HUDEP-2 (cell line): ENCODE data around the gene UBE2H.
A peak's percentile ranks its signal among the peaks of the same experiment; 100 is the strongest.

ENCODE experiments used
- DNase-seq, 76 experiments: peaks; one replicate each; lab custom pipeline; 2025; ENCODE audit not compliant: unreplicated experiment in 76 of 76; lab: John Stamatoyannopoulos, UW

The UBE2H gene

DNA sequence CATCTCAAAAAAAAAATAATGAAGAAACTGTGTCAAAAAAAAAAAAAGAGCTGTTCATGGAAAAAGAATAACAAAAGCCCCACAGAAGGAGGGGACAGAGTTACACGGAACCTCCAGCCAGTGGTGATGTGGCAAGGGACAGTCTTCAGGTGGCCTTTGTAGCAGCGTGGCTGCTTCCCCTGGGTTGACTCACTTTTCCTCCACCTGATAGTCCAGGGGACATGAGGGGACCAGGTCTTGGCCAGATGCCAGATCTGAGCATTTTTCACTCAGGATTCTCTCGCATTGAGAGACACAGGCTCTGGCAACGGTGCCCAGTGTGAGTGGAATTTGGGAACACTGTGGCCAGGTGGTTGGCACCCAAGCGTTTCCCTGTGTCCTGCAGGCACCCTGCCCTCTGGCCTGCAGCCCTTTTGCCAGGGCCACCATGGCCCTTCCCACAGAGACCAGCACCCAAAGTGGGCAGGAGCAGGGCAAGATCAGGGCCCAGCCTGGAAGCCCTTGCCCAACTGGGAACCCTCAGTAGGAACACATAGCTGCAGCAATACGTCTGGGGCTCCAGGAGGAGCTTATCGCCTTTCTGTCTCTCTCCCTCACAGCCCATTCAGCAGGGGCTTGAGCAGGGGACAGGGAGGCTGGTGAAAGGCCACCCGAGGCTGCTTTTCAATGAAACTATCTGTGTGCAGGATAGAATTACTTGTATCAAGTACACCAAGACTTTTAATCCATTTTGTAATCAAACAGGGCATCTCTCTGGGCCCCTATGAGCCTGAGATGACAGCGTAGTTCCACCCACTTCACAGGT is 159.1 kb downstream of the UBE2H start:
- DNase-seq: no peak

DNA sequence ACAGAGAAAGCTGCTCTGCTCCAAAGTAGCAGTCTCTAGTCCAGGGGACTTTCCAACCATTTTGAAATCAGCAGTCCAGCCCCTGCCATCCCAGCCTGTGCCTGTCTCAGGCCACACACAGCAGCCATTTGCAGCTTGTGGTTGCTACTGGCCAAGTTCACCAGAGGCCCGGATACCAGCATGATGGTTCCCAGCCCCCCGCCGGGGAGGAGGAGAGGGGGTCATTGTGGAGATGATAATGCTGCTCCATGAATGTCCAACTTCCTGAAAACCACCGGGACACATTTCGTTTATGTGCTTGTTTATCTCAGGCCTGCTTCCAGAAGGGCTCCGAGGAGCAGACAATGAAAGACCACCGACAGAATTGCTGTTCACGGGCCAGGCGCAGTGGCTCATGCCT is 160.0 kb downstream of the UBE2H start:
- no peak for DNase-seq

DNA sequence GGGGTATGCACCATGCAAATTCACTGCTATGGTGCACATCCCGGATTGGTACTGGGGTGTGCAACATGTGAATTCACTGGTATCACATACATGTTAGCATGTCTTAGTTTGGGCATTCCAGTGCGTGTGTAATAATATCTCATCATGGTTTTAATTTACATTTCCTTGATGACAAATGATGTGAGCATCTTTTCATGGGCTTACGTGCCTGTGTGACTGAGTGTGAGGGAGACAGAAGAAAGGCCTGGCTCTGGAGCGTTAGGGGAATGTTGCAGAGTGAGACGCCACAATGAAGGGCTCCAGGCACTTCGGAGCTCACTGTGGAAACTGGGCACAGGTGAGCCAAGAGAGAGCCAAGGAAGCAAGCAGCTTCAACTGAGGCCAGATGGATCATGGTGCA is 162.6 kb downstream of the UBE2H start:
- DNase-seq: no peak

DNA sequence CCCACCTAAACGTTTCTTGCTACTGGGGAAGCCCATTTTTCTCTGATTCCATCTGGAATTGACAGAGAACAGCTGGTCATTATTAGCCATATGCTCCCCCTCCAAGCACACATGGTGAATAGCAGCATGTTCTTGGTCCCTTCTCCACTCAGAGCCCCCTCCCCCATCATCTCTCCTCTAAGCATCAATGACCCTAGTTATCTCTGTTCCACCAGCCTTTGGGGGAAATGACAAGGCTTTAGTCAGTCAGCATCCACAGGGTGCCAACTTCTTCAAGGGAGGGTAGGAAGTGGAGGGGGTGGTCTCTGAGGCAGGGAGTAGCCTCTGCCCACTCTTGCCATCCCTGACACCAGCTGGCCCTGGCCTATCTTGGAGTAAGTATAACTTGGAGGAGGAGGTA is 163.1 kb downstream of the UBE2H start:
- no peak for DNase-seq

DNA sequence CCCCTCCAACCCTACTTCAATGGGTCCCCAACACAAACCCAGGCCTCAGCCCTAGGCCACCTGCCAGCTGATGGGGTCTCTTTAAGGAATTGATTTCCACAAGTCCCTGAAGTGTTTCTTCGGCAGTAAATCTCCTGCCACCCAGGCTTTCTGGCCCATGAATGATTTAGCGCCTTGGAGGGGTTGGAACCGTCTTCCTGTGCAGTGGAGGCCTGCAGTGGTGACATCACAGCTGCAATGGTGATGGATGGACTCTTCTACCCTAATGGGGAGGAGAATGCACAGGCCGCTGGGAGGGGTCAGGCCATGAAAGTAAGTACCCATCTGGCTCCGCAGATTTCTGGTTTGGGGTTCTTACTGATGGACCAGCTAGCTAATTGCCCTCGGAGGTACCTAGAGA is 163.8 kb downstream of the UBE2H start:
- DNase-seq: no peak

DNA sequence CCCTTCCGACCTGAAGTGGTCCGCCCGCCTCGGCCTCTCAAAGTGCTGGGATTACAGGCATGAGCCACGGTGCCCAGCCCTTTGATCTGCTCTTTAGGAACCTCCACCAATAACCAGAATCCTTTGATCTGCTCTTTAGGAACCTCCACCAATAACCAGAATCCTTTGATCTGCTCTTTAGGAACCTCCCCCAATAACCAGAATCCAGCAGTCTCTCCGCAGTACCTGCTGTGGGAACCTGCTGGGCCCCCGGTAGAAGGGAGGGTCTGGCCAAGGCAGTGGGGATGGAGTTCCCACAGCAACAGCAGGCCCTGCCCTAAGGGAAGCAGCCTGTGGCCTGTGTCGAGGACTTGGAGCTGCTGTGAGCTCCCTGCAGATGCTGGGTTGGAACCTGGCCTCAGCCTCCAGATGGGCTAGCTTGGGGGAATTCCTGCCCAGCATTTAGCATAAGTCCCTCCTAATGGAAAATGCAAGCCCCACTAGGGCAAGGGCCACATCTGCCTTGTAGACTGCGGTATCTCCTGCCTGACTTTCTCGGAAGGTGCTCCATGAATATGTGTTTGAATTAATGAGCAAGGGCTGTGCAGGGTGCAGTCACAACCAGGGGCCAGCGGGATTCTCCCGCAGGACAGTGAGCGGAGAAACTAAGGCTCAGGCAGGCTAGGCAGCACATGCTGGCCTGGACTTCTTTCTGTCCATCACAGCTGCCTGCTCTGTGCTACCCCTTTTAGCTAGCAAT is 165.8 kb downstream of the UBE2H start:
- DNase-seq: no peak

DNA sequence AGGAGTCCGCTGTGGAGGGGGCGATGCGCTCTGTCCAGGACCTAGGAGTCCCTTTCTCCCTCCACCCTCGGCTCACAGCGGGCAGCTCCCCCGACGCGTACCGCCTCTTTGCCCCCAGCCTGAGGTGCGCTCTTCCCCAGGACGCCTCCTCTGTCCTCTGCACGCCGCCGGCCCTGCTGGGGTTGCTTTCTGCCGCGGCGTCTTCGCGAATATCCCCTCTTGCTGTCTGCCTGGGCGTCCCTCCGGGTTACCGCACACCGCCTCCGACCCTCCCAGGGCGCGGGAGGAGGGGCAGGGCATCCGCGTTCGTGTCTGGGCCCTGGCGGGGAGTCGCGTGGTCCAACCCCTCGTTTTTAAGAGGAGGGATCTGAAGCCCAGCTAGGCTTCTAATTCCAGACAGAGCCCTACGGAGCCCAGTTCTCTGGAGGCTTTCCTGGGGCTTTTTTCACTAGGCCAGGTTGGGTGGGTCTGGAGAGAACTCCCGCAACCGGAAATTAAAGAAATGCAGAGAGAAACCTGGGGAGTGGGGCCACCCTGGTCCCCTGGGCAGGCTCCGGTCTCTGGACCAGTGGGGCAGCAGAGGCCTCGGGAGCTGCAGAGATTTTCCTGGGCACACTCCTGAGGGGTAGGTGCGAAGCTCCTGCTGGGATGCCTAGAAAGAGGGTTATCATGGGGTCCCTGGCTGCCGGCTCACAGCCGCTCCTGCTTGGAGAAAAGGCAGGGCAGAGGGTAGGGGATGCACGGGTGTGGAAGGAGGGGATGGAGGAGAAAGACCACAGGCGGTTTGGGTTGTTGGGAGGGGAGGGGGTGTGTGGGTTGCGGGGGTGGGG is 166.9 kb downstream of the UBE2H start:
- no peak for DNase-seq

DNA sequence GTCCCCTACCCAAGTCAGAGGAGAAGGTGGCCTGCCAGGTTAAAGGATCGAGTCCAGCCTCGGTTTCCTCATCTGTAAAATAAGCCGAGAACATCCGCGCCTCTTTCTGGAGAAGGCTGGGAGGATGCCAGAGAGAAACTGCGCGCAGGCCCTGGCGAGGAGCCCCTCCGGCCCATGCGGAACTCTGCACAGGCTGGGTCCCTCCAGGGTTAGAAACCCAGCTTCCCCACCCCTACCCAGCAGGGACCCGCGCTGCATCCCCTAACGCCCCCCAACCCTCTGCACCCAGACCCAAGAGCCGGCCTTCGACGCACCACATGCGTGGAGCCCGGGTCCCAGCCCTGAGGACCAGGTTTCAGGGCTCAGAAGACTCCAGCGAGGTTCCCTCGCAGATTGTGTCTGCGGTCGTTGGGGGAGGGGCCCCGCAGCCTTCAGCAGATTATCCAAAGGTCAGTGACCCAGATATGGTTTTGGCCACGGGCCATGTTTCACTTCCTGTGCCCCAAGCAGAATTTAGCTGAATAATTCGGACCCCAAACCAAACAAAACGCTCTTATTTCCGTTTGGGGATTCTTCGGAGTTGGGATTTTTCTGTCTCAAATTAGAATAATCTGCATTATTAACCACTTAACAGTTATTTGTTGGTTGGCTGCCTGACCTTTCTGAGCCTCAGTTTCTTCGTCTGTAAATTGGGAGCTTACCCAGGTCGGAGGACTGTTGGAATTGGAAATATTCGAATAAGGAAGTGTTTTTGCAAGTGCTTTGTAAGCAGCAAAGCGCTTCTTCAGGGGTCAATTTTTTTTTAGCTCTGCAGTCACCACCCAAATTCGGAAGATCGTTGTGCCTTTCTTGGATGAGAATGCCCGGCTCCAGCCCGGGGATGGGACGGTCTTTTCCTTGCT is 167.7 kb downstream of the UBE2H start:
- peak in 32 of 76 experiments; percentile 2 to 44 (median 24) for DNase-seq

DNA sequence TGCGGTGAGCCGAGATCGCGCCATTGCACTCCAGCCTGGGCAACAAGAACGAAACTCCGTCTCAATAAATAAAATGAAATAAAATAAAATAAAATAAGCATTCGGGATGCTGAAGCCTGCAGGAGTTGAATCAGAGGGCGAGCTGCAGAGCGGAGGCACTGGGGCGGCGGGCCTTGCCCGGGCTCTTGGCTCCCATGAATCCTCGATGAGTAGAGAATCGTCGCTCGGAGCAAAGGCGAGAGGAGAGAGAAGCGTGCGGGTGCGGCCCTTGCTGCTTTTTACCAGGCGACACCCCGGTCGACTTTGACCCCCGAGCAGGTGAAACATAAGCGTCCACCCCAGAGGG is 168.3 kb downstream of the UBE2H start:
- DNase-seq: no peak

DNA sequence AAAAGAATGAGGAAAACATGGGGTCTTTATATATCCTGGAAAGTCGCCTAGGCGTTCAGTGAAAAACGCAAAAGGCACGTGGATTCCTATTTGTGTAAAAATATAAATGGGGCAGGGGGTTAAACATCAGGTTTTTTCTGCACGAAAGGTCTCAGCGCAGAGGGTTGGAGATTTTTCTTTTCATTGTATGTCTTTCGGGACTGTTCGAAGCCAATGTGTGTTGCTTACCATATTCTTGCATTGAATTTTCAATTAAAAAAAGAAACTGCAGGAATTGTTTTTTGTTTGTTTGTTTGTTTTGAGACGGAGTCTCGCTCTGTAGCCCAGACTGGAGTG is 169.2 kb downstream of the UBE2H start:
- DNase-seq: no peak

DNA sequence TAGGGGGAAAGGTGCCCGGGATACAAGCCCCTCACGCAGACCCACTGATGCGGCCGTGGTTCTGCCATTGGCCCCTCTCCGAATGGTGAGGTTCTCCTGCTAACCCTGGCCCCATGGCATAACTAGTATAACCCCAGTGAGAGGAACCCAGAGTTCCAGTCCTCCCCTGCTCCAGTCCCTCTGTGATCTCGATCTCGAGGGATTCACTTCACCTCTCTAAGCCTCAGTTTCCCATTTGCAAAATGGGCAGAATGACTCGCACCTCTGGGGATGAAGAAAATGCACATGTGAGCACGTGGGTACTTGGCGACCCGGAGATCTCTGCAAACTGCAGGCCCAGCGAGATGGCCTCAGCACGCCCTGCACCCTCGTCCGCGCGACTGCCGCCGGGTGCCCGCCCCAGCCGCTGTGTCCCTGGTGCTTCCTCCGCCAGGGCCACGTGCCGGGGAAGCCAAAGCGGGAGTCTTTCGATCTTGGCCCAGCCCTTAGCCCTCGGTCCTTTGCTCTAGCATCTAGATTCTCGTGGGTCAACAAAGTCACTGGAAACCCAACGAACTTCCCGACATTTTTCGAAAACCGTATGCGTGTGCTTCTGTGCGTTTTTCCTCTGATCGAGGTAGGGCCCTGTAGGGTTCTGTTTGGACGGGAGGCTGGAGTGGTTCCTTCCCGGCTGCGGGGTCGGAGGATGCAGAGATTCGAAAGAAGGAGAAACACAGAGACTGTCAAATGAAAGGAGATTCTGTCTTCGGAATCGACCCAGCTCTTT is 169.8 kb downstream of the UBE2H start:
- DNase-seq: peak in 4 of 76 experiments; percentile 3 to 34 (median 12)

DNA sequence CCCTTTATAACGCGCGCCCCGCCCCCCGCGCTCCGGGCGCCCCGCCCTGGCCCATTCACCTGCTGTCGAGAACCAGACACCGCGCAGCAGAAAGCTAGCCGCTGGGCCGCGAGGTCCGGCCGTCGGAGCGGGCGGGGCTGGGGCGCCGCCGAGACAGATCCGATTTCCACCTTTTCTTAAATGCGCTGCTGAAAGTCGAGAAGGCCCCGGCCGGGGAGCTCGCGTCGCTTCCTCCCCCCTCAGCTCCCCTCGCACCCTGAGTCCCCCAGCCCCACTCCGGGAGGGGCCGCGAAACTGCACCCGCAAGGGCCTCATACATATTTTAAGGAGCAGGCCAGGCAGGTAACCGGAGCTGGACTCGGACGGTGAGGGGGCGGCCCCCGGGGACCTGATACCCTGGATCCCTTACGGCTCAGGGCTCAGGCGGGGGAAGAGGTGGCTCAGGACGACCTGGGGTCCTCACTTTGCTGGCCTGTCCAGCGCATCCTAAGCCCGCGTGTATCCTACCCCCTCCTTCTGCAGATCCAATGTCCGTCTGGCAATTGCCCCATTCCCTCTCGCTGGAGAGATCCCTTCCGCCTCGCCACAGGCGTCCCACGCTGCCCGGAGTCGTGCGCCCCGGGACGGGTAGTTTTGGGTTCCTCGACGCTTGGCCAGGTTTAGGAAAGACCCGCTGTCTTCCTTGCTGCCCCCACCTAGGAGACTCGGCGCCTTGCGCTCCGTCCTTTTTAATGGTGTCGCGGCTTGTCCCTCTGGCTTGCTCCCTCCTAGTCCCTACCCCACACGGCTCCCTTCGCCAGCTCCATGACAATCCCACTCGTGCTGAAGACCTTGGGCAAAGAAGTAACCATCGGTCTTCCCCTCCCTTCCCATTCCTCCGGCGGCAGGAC is 170.6 kb downstream of the UBE2H start:
- peak in 1 of 76 experiments; percentile 12 for DNase-seq

DNA sequence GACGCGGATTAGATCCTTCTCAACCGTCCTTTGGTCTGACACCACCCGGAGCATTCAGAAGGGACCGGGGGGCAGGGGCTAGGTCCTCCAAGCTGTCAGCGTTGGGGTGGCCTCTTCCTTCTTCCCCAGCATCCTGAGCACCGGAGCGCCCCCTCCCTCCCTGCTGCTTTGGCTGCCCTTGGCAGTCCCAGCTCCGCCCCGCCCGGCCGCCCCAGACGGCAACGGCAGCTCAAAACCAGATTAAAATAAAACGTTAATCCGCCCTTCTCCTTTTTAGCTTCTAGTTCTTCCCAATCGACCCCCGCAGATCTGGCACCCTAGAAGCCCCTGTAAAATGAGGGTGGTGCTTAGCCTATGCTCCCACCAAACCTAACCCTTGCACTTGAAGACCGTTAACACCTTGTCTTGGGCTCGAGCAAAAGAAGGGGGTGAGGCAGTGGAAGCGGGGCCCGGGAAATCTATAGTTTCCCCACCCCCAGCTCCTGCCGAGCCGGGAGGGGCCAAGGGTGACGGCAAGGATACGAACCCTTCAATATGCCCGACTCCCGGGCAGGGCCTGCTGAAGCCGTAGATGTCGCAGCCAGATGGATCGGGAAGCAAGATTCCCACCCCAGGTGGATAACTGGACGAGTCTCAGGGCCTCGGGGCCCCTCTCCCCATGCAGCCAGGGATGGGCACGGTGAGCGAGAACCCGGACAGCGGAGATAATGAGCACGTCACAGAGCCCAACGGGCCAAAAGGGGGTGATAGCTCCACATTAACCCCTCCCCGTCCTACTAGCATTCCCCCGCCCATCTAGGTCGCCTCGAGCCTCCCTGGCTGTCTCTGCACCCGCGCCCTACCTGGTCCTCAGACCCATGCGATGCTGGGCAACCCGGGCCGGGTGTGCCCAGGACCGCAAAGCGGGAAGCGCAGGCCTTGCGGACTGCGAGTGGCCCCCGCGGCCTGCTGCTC is 171.5 kb downstream of the UBE2H start:
- DNase-seq: peak in 15 of 76 experiments; percentile 6 to 43 (median 19)
